ENCODE measurements around the gene FOXP1. TPM values are rescaled to one million over a fixed set of nuclear protein-coding genes. Genes with fewer than 3 reads are reported as not detected.

Gene FOXP1
- total RNA-seq, 1 experiment from 2014 or later, result 75.3 TPM

- Histone ChIP-seq H3K9me3 (ENCODE audit: control insufficient read depth, low read depth, low read length) (no peaks in the 10 kb centered on the region), H2BK20ac (ENCODE audit: low read depth, low read length, poor library complexity, severe bottlenecking) (no peak overlapping the region), H3K4ac (ENCODE audit: low read depth, low read length) (no peak overlapping the region), H3K9ac (ENCODE audit: extremely low read depth, insufficient read length, low read length) (no peak overlapping the region), H3K27ac (ENCODE audit: insufficient read length, low read depth, low read length) (no peak overlapping the region), H3K23me2 (ENCODE audit: insufficient read length, low read depth, low read length, poor library complexity, severe bottlenecking) (no peaks in the 10 kb centered on the region), H3K4me1 (ENCODE audit: insufficient read depth, low read length) (no peaks in the 10 kb centered on the region), H3T11ph (ENCODE audit: low read length) (no peak overlapping the region), H3K79me1 (ENCODE audit: insufficient read depth, low read depth, low read length, poor library complexity, severe bottlenecking) (no peaks in the 10 kb centered on the region), H3K14ac (ENCODE audit: insufficient read depth, low read length) (no peak overlapping the region), H3K4me2 (ENCODE audit: insufficient read depth, insufficient read length, low read length) (no peak overlapping the region), H2AK5ac (ENCODE audit: insufficient read length, low read length) (no peak overlapping the region), H2AFZ (ENCODE audit: low read length) (no peak overlapping the region), H2BK15ac (ENCODE audit: low read depth, low read length) (no peak overlapping the region), H3K79me2 (ENCODE audit: insufficient read depth, low read length) (no peaks in the 10 kb centered on the region), H4K20me1 (ENCODE audit: control insufficient read depth, insufficient read depth, insufficient read length) (no peaks in the 10 kb centered on the region), H4K5ac (ENCODE audit: insufficient read length, low read depth, low read length) (no peak overlapping the region), H3K27me3 (ENCODE audit: insufficient read depth, low read length) (no peaks in the 10 kb centered on the region), H3K23ac (ENCODE audit: insufficient read length, low read depth, low read length) (no peak overlapping the region), H2BK5ac (ENCODE audit: insufficient read length, low read length) (no peak overlapping the region), H2BK12ac (ENCODE audit: insufficient read length, low read depth, low read length) (no peak overlapping the region), H4K91ac (ENCODE audit: insufficient read length, low read depth, low read length) (no peak overlapping the region), H3K18ac (ENCODE audit: insufficient read length, low read depth, low read length) (no peak overlapping the region), H2BK120ac (ENCODE audit: low read depth, low read length, poor library complexity, severe bottlenecking) (no peak overlapping the region), H3K56ac (ENCODE audit: insufficient read length, low read depth, low read length) (no peak overlapping the region), H4K8ac (replicated peaks; ENCODE audit: insufficient read length, low read depth, low read length) (no peak overlapping the region)
- H3K27ac Mint-ChIP-seq, result no peak overlapping the region
- H3K4me1 Mint-ChIP-seq, result peaks cover 0 to 3% of the 10 kb centered on the region in 2 experiments; a peak in 1 of 4 replicates
- TF ChIP-seq, protein P1, sequence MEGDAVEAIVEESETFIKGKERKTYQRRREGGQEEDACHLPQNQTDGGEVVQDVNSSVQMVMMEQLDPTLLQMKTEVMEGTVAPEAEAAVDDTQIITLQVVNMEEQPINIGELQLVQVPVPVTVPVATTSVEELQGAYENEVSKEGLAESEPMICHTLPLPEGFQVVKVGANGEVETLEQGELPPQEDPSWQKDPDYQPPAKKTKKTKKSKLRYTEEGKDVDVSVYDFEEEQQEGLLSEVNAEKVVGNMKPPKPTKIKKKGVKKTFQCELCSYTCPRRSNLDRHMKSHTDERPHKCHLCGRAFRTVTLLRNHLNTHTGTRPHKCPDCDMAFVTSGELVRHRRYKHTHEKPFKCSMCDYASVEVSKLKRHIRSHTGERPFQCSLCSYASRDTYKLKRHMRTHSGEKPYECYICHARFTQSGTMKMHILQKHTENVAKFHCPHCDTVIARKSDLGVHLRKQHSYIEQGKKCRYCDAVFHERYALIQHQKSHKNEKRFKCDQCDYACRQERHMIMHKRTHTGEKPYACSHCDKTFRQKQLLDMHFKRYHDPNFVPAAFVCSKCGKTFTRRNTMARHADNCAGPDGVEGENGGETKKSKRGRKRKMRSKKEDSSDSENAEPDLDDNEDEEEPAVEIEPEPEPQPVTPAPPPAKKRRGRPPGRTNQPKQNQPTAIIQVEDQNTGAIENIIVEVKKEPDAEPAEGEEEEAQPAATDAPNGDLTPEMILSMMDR (conservative IDR thresholded peaks at IDR 0.05), result no peak
- no peak for DNase-seq
- H3K4me3 Mint-ChIP-seq, result no peak overlapping the region
- peaks cover 9 to 12% of the 10 kb centered on the region in 2 experiments for H3K9me3 Mint-ChIP-seq
- WGBS (ENCODE audit: extremely low coverage, insufficient read length, low lambda C conversion rate), result no CpG with 5 or more reads among the region's 1 CpG
- H3K36me3 Mint-ChIP-seq (ENCODE audit: insufficient read depth in 1 of 3, low read depth in 3 of 3), result peaks cover 11 to 21% (median 14%) of the 10 kb centered on the region in 3 experiments
- H3K27me3 Mint-ChIP-seq (ENCODE audit: low read depth), result no peaks in the 10 kb centered on the region
Observed at GRCh38 chr3:71330505-71330904, 253.0 kb downstream of the FOXP1 start.

Measured in H9 (cell line).